NCI-H128 (cell line): ENCODE measurements around the gene USH1C.

Source experiments
- DNase-seq: peaks from one replicate; lab custom pipeline; 2025; ENCODE audit not compliant: unreplicated experiment; lab: John Stamatoyannopoulos, UW

The USH1C gene

GRCh38 chr11:17528906-17529843 lies 15.0 kb downstream of the USH1C start:
- no peak for DNase-seq

GRCh38 chr11:17528181-17528691 lies 16.0 kb downstream of the USH1C start:
- no peak for DNase-seq

- DNase-seq = no peak
Measured at GRCh38 chr11:17527628-17527995, 16.6 kb downstream of the USH1C start.

- DNase-seq = no peak
Measured at GRCh38 chr11:17526931-17527627, 17.1 kb downstream of the USH1C start.

GRCh38 chr11:17526326-17526725 lies 17.9 kb downstream of the USH1C start:
- no peak for DNase-seq

GRCh38 chr11:17525570-17525969 lies 18.6 kb downstream of the USH1C start:
- DNase-seq = no peak

GRCh38 chr11:17524221-17524620 lies 20.0 kb downstream of the USH1C start:
- DNase-seq = no peak

GRCh38 chr11:17522655-17523054 lies 21.6 kb downstream of the USH1C start:
- DNase-seq = no peak

- no peak for DNase-seq
Measured at GRCh38 chr11:17521106-17521900, 22.9 kb downstream of the USH1C start.

GRCh38 chr11:17519061-17519885 lies 24.9 kb downstream of the USH1C start:
- no peak for DNase-seq

GRCh38 chr11:17518366-17518765 lies 25.9 kb downstream of the USH1C start:
- no peak for DNase-seq

- DNase-seq = no peak
Measured at GRCh38 chr11:17517186-17517585, 27.0 kb downstream of the USH1C start.

- DNase-seq = no peak
Measured at GRCh38 chr11:17516551-17517150, 27.6 kb downstream of the USH1C start.

GRCh38 chr11:17515443-17516176 lies 28.6 kb downstream of the USH1C start:
- DNase-seq = no peak

- no peak for DNase-seq
Measured at GRCh38 chr11:17514476-17514875, 29.7 kb downstream of the USH1C start.

GRCh38 chr11:17513853-17514252 lies 30.4 kb downstream of the USH1C start:
- no peak for DNase-seq

- no peak for DNase-seq
Measured at GRCh38 chr11:17512101-17512500, 32.1 kb downstream of the USH1C start.

GRCh38 chr11:17511571-17511970 lies 32.6 kb downstream of the USH1C start:
- DNase-seq = no peak

- no peak for DNase-seq
Measured at GRCh38 chr11:17510507-17511206, 33.6 kb downstream of the USH1C start.
